OCI-LY7 (cell line): ENCODE measurements around the gene TMEM107. TPM values are rescaled to one million over a fixed set of nuclear protein-coding genes. Genes with fewer than 3 reads are reported as not detected.

Source experiments
- BruUV-seq: library from RNA; stranded (reverse); fragments of 400-500 nt; replicated peaks from 2 replicates; lab custom pipeline; 2021; lab: Mats Ljungman, UMichigan
- CTCF ChIA-PET: fragments of 300-600 bp; sonication (Branson Sonifier 250); formaldehyde crosslinking; loops from one replicate; lab custom pipeline; 2022; ENCODE audit warnings: antibody characterized with exemption; ENCODE audit not compliant: unreplicated experiment; lab: Charles Lee
- POLR2A ChIA-PET: fragments of 300-600 bp; sonication (Branson Sonifier 250); formaldehyde crosslinking; loops from one replicate; lab custom pipeline; 2022; ENCODE audit warnings: antibody characterized with exemption; lab: Charles Lee
- DNase-seq: peaks from one replicate; pipeline ENCODE4 v3.0.0-alpha.2; 2015; ENCODE audit warnings: low spot score
- H2AFZ ChIP-seq: fragments of 200-600 bp; sonication (generic), shearing (Covaris generic); 2 replicates; pipeline ENCODE4 v1.6.1; 2014; ENCODE audit warnings: mild to moderate bottlenecking, antibody characterized with exemption, low read length, moderate library complexity
- H3K27ac ChIP-seq: fragments of 200-600 bp; sonication (generic); 2 replicates; pipeline ENCODE4 v1.5.1; 2014; ENCODE audit warnings: mixed run types, low read depth, mild to moderate bottlenecking, moderate library complexity, low read length, inconsistent platforms; ENCODE audit not compliant: poor library complexity, severe bottlenecking
- H3K36me3 ChIP-seq: fragments of 200-600 bp; sonication (generic); 2 replicates; pipeline ENCODE4 v1.6.1; 2014; ENCODE audit warnings: mild to moderate bottlenecking, antibody characterized with exemption, low read length, moderate library complexity, mixed read lengths; ENCODE audit not compliant: insufficient read depth
- H3K4me1 ChIP-seq: fragments of 200-600 bp; sonication (generic); 2 replicates; pipeline ENCODE4 v1.5.1; 2014; ENCODE audit warnings: mild to moderate bottlenecking, low read length; ENCODE audit not compliant: insufficient read depth, poor library complexity, severe bottlenecking
- H3K4me2 ChIP-seq: fragments of 200-600 bp; sonication (generic); 2 replicates; pipeline ENCODE4 v1.6.1; 2014; ENCODE audit warnings: mild to moderate bottlenecking, low read length
- H3K4me3 ChIP-seq: fragments of 200-600 bp; sonication (generic); 2 replicates; pipeline ENCODE4 v1.5.1; 2014; ENCODE audit warnings: mild to moderate bottlenecking, low read depth, low read length; ENCODE audit not compliant: poor library complexity, severe bottlenecking
- H3K79me2 ChIP-seq: fragments of 200-600 bp; sonication (generic); 2 replicates; pipeline ENCODE4 v1.6.1; 2016; ENCODE audit warnings: low read depth, mild to moderate bottlenecking, low read length, moderate library complexity, mixed read lengths; ENCODE audit not compliant: insufficient read depth
- H3K9me2 ChIP-seq: fragments of 200-600 bp; sonication (generic); 2 replicates; pipeline ENCODE4 v1.6.1; 2016; ENCODE audit warnings: mild to moderate bottlenecking, low read length, mixed read lengths; ENCODE audit not compliant: insufficient read depth
- H3K9me3 ChIP-seq: fragments of 200-600 bp; sonication (generic); 2 replicates; pipeline ENCODE4 v1.6.1; 2014; ENCODE audit warnings: mild to moderate bottlenecking, mixed run types, low read length, mixed read lengths
- H4K20me1 ChIP-seq: fragments of 200-600 bp; sonication (generic); 2 replicates; pipeline ENCODE4 v1.6.1; 2014; ENCODE audit warnings: mild to moderate bottlenecking, antibody characterized with exemption, low read length, moderate library complexity, mixed read lengths; ENCODE audit not compliant: insufficient read depth
- CTCF ChIP-seq: fragments of 200-600 bp; sonication (generic); conservative IDR thresholded peaks from 2 replicates; pipeline ENCODE4 v1.5.1; 2014; ENCODE audit warnings: mild to moderate bottlenecking, antibody characterized with exemption, low read length, moderate library complexity, mixed read lengths
- EZH2phosphoT487 ChIP-seq: fragments of 200-600 bp; sonication (generic); IDR thresholded peaks from 2 replicates; pipeline ENCODE4 v1.6.1; 2018; ENCODE audit warnings: low read depth, borderline replicate concordance, mild to moderate bottlenecking, mixed run types, antibody characterized with exemption, low read length, moderate library complexity, mixed read lengths
- intact Hi-C: fragments of 100-400 bp; cut with micrococcal nuclease; formaldehyde crosslinking; loops from one replicate; pipeline ENCODE4 v1.10.0; 2022; ENCODE audit not compliant: unreplicated experiment
- total RNA-seq, 2 experiments: library from RNA; depleted of rRNA in 1 of 2; stranded (reverse); fragments of >200 nt in 1 of 2; shearing (Covaris generic) in 1 of 2; gene quantifications; 2 replicates each; pipeline ENCODE4 v1.2.3, GENCODE V29; 2014 to 2022

Gene TMEM107
- total RNA-seq, 2 experiments from 2014 or later, result 43.9 to 57.0 TPM

GRCh38 chr17:8138374-8138671 lies 37.9 kb downstream of the TMEM107 start:
- H3K36me3 ChIP-seq, result peaks cover 23% of the 10 kb centered on the region; the same call in 1 of the 2 replicates
- TF ChIP-seq EZH2phosphoT487 (no peak), CTCF (no peak)
- H3K9me2 ChIP-seq, result no peaks in the 10 kb centered on the region
- H3K4me2 ChIP-seq, result peak overlapping the region; percentile 89
- peak overlapping the region; percentile 66 for H2AFZ ChIP-seq
- no peaks in the 10 kb centered on the region for H3K79me2 ChIP-seq
- ChIA-PET POLR2A (interaction anchor here (0.6 to 2.3 kb wide), 4 partner anchors 12 to 720 kb away, joined by 3 to 7 read pairs (median 4); no protein-coding TSS in a partner anchor), CTCF (interaction anchor here (1.0 to 1.5 kb wide), 3 partner anchors 12 to 25 kb away, joined by 3 read pairs; no protein-coding TSS in a partner anchor)
- H3K9me3 ChIP-seq, result no peaks in the 10 kb centered on the region
- intact Hi-C loops, result loop anchor here (1.0 to 5.0 kb wide), 2 partner anchors 18 to 164 kb away; no protein-coding TSS in a partner anchor
- BruUV-seq, result no TSS peak
- DNase-seq, result no peak
- peak overlapping the region; percentile 70 for H3K4me3 ChIP-seq
- peaks cover 18% of the 10 kb centered on the region for H3K4me1 ChIP-seq
- H3K27ac ChIP-seq, result peak overlapping the region; percentile 74
- no peaks in the 10 kb centered on the region for H4K20me1 ChIP-seq

GRCh38 chr17:8137645-8138373 lies 38.4 kb downstream of the TMEM107 start:
- Histone ChIP-seq H3K79me2 (no peaks in the 10 kb centered on the region), H3K9me3 (no peaks in the 10 kb centered on the region), H3K4me3 (peak overlapping the region; percentile 70), H3K4me1 (peaks cover 18% of the 10 kb centered on the region), H3K27ac (peak overlapping the region; percentile 74), H2AFZ (peak overlapping the region; percentile 66), H3K36me3 (peaks cover 22% of the 10 kb centered on the region; the same call in 1 of the 2 replicates), H3K9me2 (no peaks in the 10 kb centered on the region), H3K4me2 (peak overlapping the region; percentile 89), H4K20me1 (no peaks in the 10 kb centered on the region)
- no peak for DNase-seq
- TF ChIP-seq CTCF (no peak), EZH2phosphoT487 (no peak)
- ChIA-PET POLR2A (interaction anchor here (0.6 to 2.3 kb wide), 5 partner anchors 11 to 720 kb away, joined by 3 to 7 read pairs (median 3); partner anchors contain the start of gene PER1), CTCF (interaction anchor here (0.6 to 1.5 kb wide), 4 partner anchors 11 to 26 kb away, joined by 3 read pairs; no protein-coding TSS in a partner anchor)
- intact Hi-C loops, result loop anchor here (1.0 to 5.0 kb wide), 2 partner anchors 18 to 164 kb away; no protein-coding TSS in a partner anchor
- BruUV-seq, result no TSS peak
